A673 (cell line): ENCODE results near the gene REP15. TPM values are rescaled to one million over a fixed set of nuclear protein-coding genes. Genes with fewer than 3 reads are reported as not detected.

Experiments used
- BruUV-seq: library from RNA; stranded (reverse); fragments of 400-500 nt; replicated peaks from 2 replicates; lab custom pipeline; 2021; lab: Mats Ljungman, UMichigan
- CTCF ChIA-PET: fragments of 300-600 bp; sonication (Branson Sonifier 250); formaldehyde crosslinking; loops from one replicate; lab custom pipeline; 2022; ENCODE audit warnings: antibody characterized with exemption; lab: Charles Lee
- POLR2A ChIA-PET: fragments of 300-600 bp; sonication (Branson Sonifier 250); formaldehyde crosslinking; loops from one replicate; lab custom pipeline; 2022; ENCODE audit warnings: antibody characterized with exemption; ENCODE audit not compliant: low non-redundant PET; lab: Charles Lee
- DNase-seq: peaks from one replicate; pipeline ENCODE4 v3.0.0-alpha.2; 2015; ENCODE audit warnings: low spot score
- H3K27ac ChIP-seq: fragments of 200-600 bp; sonication (generic); 2 replicates; pipeline ENCODE4 v1.5.1; 2016; ENCODE audit warnings: mixed run types, low read depth, mild to moderate bottlenecking, mixed read lengths, antibody characterized with exemption, low read length; ENCODE audit not compliant: poor library complexity, severe bottlenecking
- H3K27me3 ChIP-seq: fragments of 200-600 bp; sonication (generic); replicated peaks from 2 replicates; pipeline ENCODE4 v1.6.1; 2017; ENCODE audit warnings: mixed run types, low read depth, mild to moderate bottlenecking, mixed read lengths, antibody characterized with exemption, low read length; ENCODE audit not compliant: insufficient read depth, poor library complexity
- H3K36me3 ChIP-seq: fragments of 200-600 bp; sonication (generic); 2 replicates; pipeline ENCODE4 v1.6.1; 2016; ENCODE audit warnings: mixed run types, mild to moderate bottlenecking, mixed read lengths, antibody characterized with exemption, low read length; ENCODE audit not compliant: insufficient read depth, poor library complexity, severe bottlenecking
- H3K4me1 ChIP-seq: fragments of 200-600 bp; sonication (generic); 2 replicates; pipeline ENCODE4 v1.6.1; 2017; ENCODE audit warnings: mixed run types, mild to moderate bottlenecking, mixed read lengths, antibody characterized with exemption, low read length; ENCODE audit not compliant: insufficient read depth, poor library complexity, severe bottlenecking
- H3K4me3 ChIP-seq: fragments of 200-600 bp; sonication (generic); 2 replicates; pipeline ENCODE4 v1.5.1; 2016; ENCODE audit warnings: low read depth, mixed run types, mild to moderate bottlenecking, mixed read lengths, low read length; ENCODE audit not compliant: poor library complexity, severe bottlenecking
- H3K9me3 ChIP-seq: fragments of 200-600 bp; sonication (generic); 2 replicates; pipeline ENCODE4 v1.6.1; 2016; ENCODE audit warnings: mixed run types, low read depth, mild to moderate bottlenecking, mixed read lengths, antibody characterized with exemption, low read length; ENCODE audit not compliant: poor library complexity, severe bottlenecking
- EZH2 ChIP-seq: fragments of 200-600 bp; sonication (generic); IDR thresholded peaks from 2 replicates; pipeline ENCODE4 v1.6.1; 2017; ENCODE audit warnings: borderline replicate concordance, low read depth, mild to moderate bottlenecking, mixed read lengths, antibody characterized with exemption, low read length; ENCODE audit not compliant: poor library complexity, severe bottlenecking
- intact Hi-C: fragments of 100-400 bp; cut with micrococcal nuclease; formaldehyde crosslinking; loops from one replicate; pipeline ENCODE4 v1.10.0; 2022; ENCODE audit not compliant: unreplicated experiment
- total RNA-seq: library from RNA; stranded (reverse); gene quantifications from 2 replicates; pipeline ENCODE4 v1.2.3, GENCODE V29; 2021
- TF ChIP-seq, protein P1 (sequence below): fragments of 300-800, 200-600 bp; sonication (generic); conservative IDR thresholded peaks from 2 replicates; pipeline ENCODE4 v1.5.1; 2017; ENCODE audit warnings: low read depth, mild to moderate bottlenecking, antibody characterized with exemption, low read length, moderate library complexity, mixed read lengths

The REP15 gene
- total RNA-seq, 1 experiment from 2014 or later = 1.5 TPM

DNA sequence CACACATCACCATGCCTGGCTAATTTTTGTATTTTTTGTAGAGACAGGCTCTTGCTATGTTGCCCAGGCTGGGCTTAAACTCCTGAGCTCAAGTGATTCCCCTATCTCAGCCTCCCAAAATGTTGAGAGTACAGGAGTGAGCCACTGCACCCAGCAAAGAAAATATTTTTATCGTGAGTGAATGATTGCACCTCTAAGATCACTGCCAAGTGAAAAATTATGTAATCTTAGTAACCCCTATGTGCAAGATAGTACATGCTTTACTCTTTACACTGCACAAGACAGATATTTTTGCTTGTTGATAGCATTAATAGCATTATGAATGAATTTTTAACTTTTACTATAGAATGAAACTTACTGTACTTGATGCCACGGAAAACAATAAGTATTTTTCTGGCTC is 11.0 kb downstream of the REP15 start:
- intact Hi-C loops = loop anchor here (10.0 kb wide), 1 partner anchor 692 kb away; the partner anchor contains the start of gene TM7SF3
- Histone ChIP-seq H3K9me3 (no peaks in the 10 kb centered on the region), H3K27me3 (no peaks in the 10 kb centered on the region), H3K36me3 (no peaks in the 10 kb centered on the region), H3K4me3 (no peak overlapping the region), H3K27ac (no peak overlapping the region), H3K4me1 (peaks cover 6% of the 10 kb centered on the region)
- no peak for DNase-seq
- no TSS peak for BruUV-seq
- POLR2A ChIA-PET = interaction anchor here (0.7 kb wide), 1 partner anchor 183 kb away, joined by 3 read pairs; the partner anchor contains the start of gene PPFIBP1
- TF ChIP-seq EZH2 = no peak
- TF ChIP-seq, protein P1, sequence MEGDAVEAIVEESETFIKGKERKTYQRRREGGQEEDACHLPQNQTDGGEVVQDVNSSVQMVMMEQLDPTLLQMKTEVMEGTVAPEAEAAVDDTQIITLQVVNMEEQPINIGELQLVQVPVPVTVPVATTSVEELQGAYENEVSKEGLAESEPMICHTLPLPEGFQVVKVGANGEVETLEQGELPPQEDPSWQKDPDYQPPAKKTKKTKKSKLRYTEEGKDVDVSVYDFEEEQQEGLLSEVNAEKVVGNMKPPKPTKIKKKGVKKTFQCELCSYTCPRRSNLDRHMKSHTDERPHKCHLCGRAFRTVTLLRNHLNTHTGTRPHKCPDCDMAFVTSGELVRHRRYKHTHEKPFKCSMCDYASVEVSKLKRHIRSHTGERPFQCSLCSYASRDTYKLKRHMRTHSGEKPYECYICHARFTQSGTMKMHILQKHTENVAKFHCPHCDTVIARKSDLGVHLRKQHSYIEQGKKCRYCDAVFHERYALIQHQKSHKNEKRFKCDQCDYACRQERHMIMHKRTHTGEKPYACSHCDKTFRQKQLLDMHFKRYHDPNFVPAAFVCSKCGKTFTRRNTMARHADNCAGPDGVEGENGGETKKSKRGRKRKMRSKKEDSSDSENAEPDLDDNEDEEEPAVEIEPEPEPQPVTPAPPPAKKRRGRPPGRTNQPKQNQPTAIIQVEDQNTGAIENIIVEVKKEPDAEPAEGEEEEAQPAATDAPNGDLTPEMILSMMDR = no peak
- CTCF ChIA-PET = no interaction called here

DNA sequence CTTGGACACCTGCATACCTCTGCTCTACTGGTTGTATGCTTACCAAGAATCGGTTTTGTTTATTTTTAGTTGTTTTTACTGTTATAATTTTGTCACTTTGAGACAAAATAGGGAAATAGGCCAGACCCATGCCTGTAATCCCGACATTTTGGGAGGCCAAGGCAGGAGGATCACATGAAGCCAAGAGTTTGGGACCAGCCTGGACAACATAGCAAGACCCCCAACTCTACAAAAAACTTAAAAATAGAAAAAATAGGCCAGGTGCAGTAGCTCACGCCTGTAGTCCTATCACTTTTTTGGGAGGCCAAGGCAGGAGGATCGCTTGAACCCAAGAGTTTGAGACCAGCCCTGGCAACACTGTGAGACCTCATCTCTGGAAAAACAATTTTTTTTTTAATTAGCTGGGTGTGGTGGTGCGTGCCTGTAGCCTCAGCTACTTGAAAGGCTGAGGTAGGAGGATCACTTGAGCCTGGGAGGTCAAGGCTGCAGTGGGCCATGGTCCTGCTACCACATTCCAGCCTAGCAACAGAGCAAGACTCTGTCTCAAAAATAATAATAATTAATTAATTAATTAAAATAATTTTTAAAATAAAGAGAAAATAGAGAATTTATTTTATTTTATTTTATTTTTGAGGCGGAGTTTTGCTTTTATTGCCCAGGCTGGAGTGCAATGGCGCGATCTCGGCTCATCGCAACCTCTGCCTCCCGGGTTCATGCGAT is 13.1 kb downstream of the REP15 start:
- CTCF ChIA-PET = no interaction called here

DNA sequence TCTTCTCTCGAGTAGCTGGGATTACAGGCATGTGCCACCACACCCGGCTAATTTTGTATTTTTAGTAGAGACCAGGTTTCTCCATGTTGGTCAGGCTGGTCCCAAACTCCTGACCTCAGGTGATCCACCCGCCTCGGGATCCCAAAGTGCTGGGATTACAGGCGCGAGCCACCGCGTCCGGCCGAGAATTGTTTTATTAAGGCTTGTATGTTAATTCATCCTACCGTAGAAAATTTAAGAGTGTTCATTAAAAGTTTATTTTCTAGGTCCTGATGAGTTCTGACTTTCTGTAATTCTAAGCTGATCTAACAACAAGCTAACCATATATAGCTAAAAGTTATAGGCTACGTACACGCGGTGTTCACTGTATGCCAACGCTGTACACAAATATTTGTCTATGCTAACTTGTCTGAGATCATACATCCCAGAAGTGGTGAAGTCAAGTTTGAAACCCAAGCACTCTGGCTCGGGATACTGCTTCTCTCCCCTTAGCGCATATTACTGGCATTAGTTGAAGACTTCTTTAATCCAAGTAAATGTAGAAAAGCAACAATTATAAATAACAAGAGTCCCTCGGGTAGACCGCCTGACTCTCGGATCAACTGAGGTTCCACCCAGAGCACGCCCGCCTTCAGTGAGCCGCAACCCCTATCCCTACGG is 13.8 kb downstream of the REP15 start:
- Histone ChIP-seq H3K27me3 (no peaks in the 10 kb centered on the region), H3K4me3 (peak overlapping the region; percentile 78), H3K27ac (peak overlapping the region; percentile 83), H3K36me3 (no peaks in the 10 kb centered on the region), H3K9me3 (no peaks in the 10 kb centered on the region), H3K4me1 (peaks cover 6% of the 10 kb centered on the region)
- TSS peak; percentile 98 for BruUV-seq
- DNase-seq = peak; percentile 51
- ChIA-PET POLR2A (no interaction called here), CTCF (no interaction called here)
- intact Hi-C loops = loop anchor here (10.0 kb wide), 1 partner anchor 695 kb away; the partner anchor contains the start of gene TM7SF3
- no peak for TF ChIP-seq EZH2
- TF ChIP-seq, protein P1 = no peak

More for the DNA sequence above, 13.1 kb downstream of the REP15 start:
- H3K4me3 ChIP-seq = peak overlapping the region; percentile 78
- intact Hi-C loops = loop anchor here (10.0 kb wide), 1 partner anchor 695 kb away; the partner anchor contains the start of gene TM7SF3
- H3K9me3 ChIP-seq = no peaks in the 10 kb centered on the region
- no peak for DNase-seq
- peaks cover 6% of the 10 kb centered on the region for H3K4me1 ChIP-seq
- no peaks in the 10 kb centered on the region for H3K36me3 ChIP-seq
- no peak for TF ChIP-seq EZH2
- TF ChIP-seq, protein P1 = no peak
- H3K27ac ChIP-seq = no peak overlapping the region
- H3K27me3 ChIP-seq = no peaks in the 10 kb centered on the region
- no TSS peak for BruUV-seq
- POLR2A ChIA-PET = no interaction called here
